Spleen (tissue), 11 donors: ENCODE measurements around the gene PCDHGB1. TPM values are rescaled to one million over a fixed set of nuclear protein-coding genes. Genes with fewer than 3 reads are reported as not detected.
A peak's percentile ranks its signal among the peaks of the same experiment; 100 is the strongest.

Experiments used
- DNase-seq: peaks from one replicate; pipeline ENCODE4 v3.0.0-alpha.2; 2020
- H3K27ac ChIP-seq, 8 donors: fragments of 200-600 bp; sonication (generic) in 7 of 8; 1 replicate in 4 of 8; 2 replicates in 4 of 8; pipeline versions ENCODE4 v1.5.0 to v1.8.0; 2016 to 2021; ENCODE audit warnings: inconsistent platforms in 4 of 8, mild to moderate bottlenecking in 4 of 8, moderate library complexity in 1 of 8
- H3K27me3 ChIP-seq, 7 donors: fragments of 200-600 bp; sonication (generic) in 6 of 7; replicated peaks in 1 of 7; 1 replicate in 4 of 7; 2 replicates in 3 of 7; pipeline versions ENCODE4 v1.5.0 to v1.8.0; 2016 to 2021; ENCODE audit warnings: inconsistent platforms in 3 of 7, mild to moderate bottlenecking in 1 of 7
- H3K36me3 ChIP-seq, 6 donors: fragments of 200-600 bp; sonication (generic) in 5 of 6; 1 replicate in 4 of 6; 2 replicates in 2 of 6; pipeline versions ENCODE4 v1.5.0 to v1.8.0; 2016 to 2021; ENCODE audit warnings: inconsistent platforms in 2 of 6
- H3K4me1 ChIP-seq, 6 donors: fragments of 200-600 bp; sonication (generic) in 5 of 6; 1 replicate in 3 of 6; 2 replicates in 3 of 6; pipeline versions ENCODE4 v1.5.0 to v1.8.0; 2016 to 2021; ENCODE audit warnings: inconsistent platforms in 3 of 6
- H3K4me3 ChIP-seq, 8 donors: fragments of 200-600 bp; sonication (generic) in 7 of 8; 1 replicate in 4 of 8; 2 replicates in 4 of 8; pipeline versions ENCODE4 v1.5.0 to v1.8.0; 2016 to 2021; ENCODE audit warnings: inconsistent platforms in 4 of 8, mild to moderate bottlenecking in 4 of 8, moderate library complexity in 2 of 8
- H3K9me3 ChIP-seq, 8 donors: fragments of 200-600 bp; sonication (generic) in 7 of 8; 1 replicate in 4 of 8; 2 replicates in 4 of 8; pipeline versions ENCODE4 v1.5.0 to v1.8.0; 2016 to 2021; ENCODE audit warnings: inconsistent platforms in 4 of 8
- POLR2A ChIP-seq, 3 donors: fragments of 450-650 bp; IDR thresholded peaks; one replicate each; pipeline ENCODE4 v1.5.1; 2017; ENCODE audit warnings: antibody characterized with exemption in 3 of 3, mild to moderate bottlenecking in 1 of 3
- POLR2AphosphoS5 ChIP-seq, 3 donors: sonication (generic); formaldehyde crosslinking; IDR thresholded peaks; one replicate each; pipeline ENCODE4 v1.5.1; 2017; ENCODE audit warnings: antibody characterized with exemption in 3 of 3
- WGBS, 5 donors: extraction: QIAGEN DNeasy Blood & Tissue Kit in 3 of 5; methylation state at CpG; one replicate each; pipeline versions ENCODE4 v1.1.5 to v1.1.7; 2013 to 2018; 5-methylcytosine and 5-hydroxymethylcytosine counted together
- intact Hi-C: fragments of 100-400 bp; cut with DNase I; formaldehyde crosslinking; loops from one replicate; pipeline ENCODE4 v1.15.0; 2023; ENCODE audit warnings: low total_unique reads
- polyA plus RNA-seq, 3 donors: library from polyadenylated mRNA; stranded (reverse); fragments of 200-250 nt; gene quantifications; one replicate each; pipeline ENCODE4 v1.2.1, GENCODE V29; 2013
- total RNA-seq, 7 donors: library from RNA; depleted of rRNA in 3 of 7; stranded (reverse); fragments of >200 nt in 3 of 7; fragmentation: NEBNext Ultra II Directional in 4 of 7; extraction: Animal tissue kit (Norgen Biotek cat#: 25700) in 4 of 7; gene quantifications; one replicate each; pipeline versions ENCODE4 v1.1.0 to v1.2.1, GENCODE V29; 2016 to 2021
- TF ChIP-seq, protein P1 (sequence below), 11 experiments: fragments of 200-600 bp in 7 of 11; fragments of 450-650 bp in 4 of 11; sonication (generic) in 4 of 11; IDR thresholded peaks in 8 of 11; conservative IDR thresholded peaks in 3 of 11; 1 replicate in 7 of 11; 2 replicates in 4 of 11; pipeline versions ENCODE4 v1.4.0 to v1.8.0; 2016 to 2021; ENCODE audit warnings: antibody characterized with exemption in 11 of 11, inconsistent platforms in 4 of 11, mild to moderate bottlenecking in 1 of 11
- donor health status: healthy with polysubstance abuse.
- donor health status: DM: no; HTN: no; CAD: no; lungs with moderate emphysema.
- donor health status: DM: no; HTN: no; CAD: no.
- donor health status: Bipolar disorder and iron deficiency.
- donor health status: healthy.
- donor health status: DM: no; HTN: no; CAD: no.
- donor health status: DM: yes; HTN: yes; CAD: no.

The PCDHGB1 gene
- total and polyA plus RNA-seq, 10 donors = 0.04 to 3.7 (median 1.5) TPM; not detected in 1

- DNase-seq = no peak
- TF ChIP-seq POLR2A (IDR thresholded peaks at IDR 0.05) (no peak), POLR2AphosphoS5 (IDR thresholded peaks at IDR 0.05) (no peak)
- TF ChIP-seq, protein P1, sequence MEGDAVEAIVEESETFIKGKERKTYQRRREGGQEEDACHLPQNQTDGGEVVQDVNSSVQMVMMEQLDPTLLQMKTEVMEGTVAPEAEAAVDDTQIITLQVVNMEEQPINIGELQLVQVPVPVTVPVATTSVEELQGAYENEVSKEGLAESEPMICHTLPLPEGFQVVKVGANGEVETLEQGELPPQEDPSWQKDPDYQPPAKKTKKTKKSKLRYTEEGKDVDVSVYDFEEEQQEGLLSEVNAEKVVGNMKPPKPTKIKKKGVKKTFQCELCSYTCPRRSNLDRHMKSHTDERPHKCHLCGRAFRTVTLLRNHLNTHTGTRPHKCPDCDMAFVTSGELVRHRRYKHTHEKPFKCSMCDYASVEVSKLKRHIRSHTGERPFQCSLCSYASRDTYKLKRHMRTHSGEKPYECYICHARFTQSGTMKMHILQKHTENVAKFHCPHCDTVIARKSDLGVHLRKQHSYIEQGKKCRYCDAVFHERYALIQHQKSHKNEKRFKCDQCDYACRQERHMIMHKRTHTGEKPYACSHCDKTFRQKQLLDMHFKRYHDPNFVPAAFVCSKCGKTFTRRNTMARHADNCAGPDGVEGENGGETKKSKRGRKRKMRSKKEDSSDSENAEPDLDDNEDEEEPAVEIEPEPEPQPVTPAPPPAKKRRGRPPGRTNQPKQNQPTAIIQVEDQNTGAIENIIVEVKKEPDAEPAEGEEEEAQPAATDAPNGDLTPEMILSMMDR (IDR thresholded peaks at IDR 0.05 in 8 of 11, conservative IDR thresholded peaks at IDR 0.05 in 3 of 11) = no peak
- Histone ChIP-seq H3K36me3 (peaks cover 9 to 58% (median 38%) of the 10 kb centered on the region in 6 donors), H3K4me1 (peaks cover 4 to 22% (median 11%) of the 10 kb centered on the region in 6 donors), H3K27ac (no peak overlapping the region), H3K9me3 (peaks cover 43 to 94% (median 92%) of the 10 kb centered on the region in 8 donors), H3K4me3 (peak overlapping the region in 2 of 8 donors; percentile 49 to 82), H3K27me3 (no peaks in the 10 kb centered on the region)
- intact Hi-C loops = no loop called here
- 95 to 99% (median 98%) methylated on average over 6 of the region's 6 CpGs for WGBS, 5 donors
Observed at GRCh38 chr5:141319202-141319601, 30.7 kb upstream of the PCDHGB1 start.

GRCh38 chr5:141319699-141320098 is 30.2 kb upstream of the PCDHGB1 start:
- 76 to 82% (median 79%) methylated on average over 5 of the region's 5 CpGs for WGBS, 5 donors
- H3K27me3 ChIP-seq = no peaks in the 10 kb centered on the region
- no peak for TF ChIP-seq POLR2AphosphoS5 (IDR thresholded peaks at IDR 0.05)
- H3K36me3 ChIP-seq = peaks cover 9 to 53% (median 38%) of the 10 kb centered on the region in 6 donors
- no peak for DNase-seq
- intact Hi-C loops = no loop called here
- H3K4me1 ChIP-seq = peaks cover 4 to 22% (median 11%) of the 10 kb centered on the region in 6 donors
- H3K27ac ChIP-seq = peak overlapping the region in 4 of 8 donors; percentile 93 to 98 (median 96)
- peaks cover 41 to 94% (median 92%) of the 10 kb centered on the region in 8 donors for H3K9me3 ChIP-seq
- peak overlapping the region; percentile 49 to 82 (median 66) for H3K4me3 ChIP-seq

DNA sequence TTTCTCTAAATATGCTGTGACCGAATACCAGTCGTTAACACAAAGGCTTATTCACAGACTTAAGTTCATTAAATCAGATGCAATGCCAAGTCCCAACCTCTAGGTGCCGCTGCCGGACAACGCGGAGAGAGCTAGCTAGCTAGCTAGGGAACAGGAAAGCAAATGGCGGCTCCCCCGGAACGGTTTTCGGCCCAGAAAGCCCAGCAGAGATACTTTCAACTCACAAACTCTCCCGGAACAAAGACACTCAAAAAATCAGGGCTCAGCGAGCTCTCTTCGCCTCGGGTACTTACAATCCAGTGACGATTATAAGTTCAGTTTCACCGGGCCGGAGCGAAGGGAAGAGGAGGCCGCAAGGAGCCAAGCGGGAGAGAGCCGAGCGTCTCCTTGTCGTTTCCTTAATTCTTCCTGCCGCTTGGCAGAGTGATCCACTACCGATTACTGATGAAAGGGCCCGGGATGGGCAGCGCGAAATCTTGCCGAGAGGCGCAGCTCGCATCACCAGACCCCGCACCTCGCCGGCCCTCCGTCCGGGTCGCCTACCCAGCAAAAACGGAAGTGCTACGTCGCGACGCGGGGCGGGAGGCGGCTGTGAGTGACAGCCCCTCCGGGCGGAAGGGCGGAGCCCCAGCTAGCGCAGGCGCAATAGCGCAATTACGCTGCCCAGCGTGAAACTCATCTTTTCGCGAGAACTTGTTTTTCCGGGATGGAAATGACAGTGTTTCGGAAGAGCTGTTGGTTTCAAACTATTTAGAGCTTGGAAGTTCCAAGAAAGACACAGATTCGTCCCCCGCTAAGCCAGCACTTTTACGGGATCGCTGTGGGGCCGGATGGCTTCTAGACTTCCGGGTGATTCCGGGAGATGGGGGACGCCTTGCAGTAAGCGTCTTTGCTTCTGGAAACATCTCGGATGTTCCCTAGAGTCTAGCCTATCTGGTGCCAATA is 29.4 kb upstream of the PCDHGB1 start, which contains the start of gene TAF7:
Gene TAF7, minus strand, starts transcription at position 560 of the 945 bp plus-strand sequence. CDS start 740 bp downstream, outside the sequence.
- peaks cover 4 to 22% (median 11%) of the 10 kb centered on the region in 6 donors for H3K4me1 ChIP-seq
- peaks cover 37 to 94% (median 92%) of the 10 kb centered on the region in 8 donors for H3K9me3 ChIP-seq
- TF ChIP-seq POLR2A (IDR thresholded peaks at IDR 0.05) = peak; percentile 71 to 80 (median 73)
- TF ChIP-seq, protein P1 (IDR thresholded peaks at IDR 0.05 in 8 of 11, conservative IDR thresholded peaks at IDR 0.05 in 3 of 11) = peak; percentile 58 to 88 (median 79)
- TF ChIP-seq POLR2AphosphoS5 (IDR thresholded peaks at IDR 0.05) = peak; percentile 98 to 99 (median 99)
- 1 to 3% (median 2%) methylated on average over 46 to 67 of the region's 67 CpGs for WGBS, 5 donors
- no peaks in the 10 kb centered on the region for H3K27me3 ChIP-seq
- peaks cover 9 to 45% (median 38%) of the 10 kb centered on the region in 6 donors for H3K36me3 ChIP-seq
- H3K4me3 ChIP-seq = peak within 1 kb of the TSS; percentile 49 to 82 (median 66)
- DNase-seq = peak; percentile 97
- intact Hi-C loops = no loop called here
- H3K27ac ChIP-seq = peak within 1 kb of the TSS; percentile 91 to 98 (median 96)

DNA sequence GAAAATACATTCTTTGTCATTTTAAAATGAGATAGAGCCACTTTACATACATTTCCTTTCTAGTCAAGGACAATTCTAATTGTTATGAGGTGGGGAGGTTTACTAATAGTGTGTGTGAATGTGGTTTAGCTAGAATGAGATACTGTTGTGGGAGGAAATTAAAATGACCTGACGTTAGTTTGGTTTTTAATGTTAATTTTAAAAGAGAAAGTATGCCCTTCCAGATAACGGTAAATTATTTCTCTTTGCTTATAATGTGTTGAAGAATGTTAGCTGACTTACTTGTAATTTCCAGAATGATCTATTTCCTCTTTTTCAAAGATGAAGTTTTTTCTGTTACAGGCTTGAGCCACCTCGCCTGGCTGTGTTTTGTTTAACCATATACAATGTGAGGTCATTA is 27.6 kb upstream of the PCDHGB1 start:
- Histone ChIP-seq H3K27me3 (peaks cover 0 to 13% (median 0%) of the 10 kb centered on the region in 7 donors), H3K9me3 (peaks cover 30 to 94% (median 85%) of the 10 kb centered on the region in 8 donors)
- intact Hi-C loops = no loop called here

More for the DNA sequence above, 27.6 kb upstream of the PCDHGB1 start:
- peaks cover 4 to 22% (median 11%) of the 10 kb centered on the region in 6 donors for H3K4me1 ChIP-seq
- no peak for DNase-seq
- H3K27ac ChIP-seq = no peak overlapping the region
- H3K4me3 ChIP-seq = no peak overlapping the region
- WGBS, 5 donors = 71 to 82% (median 75%) methylated on average over 3 of the region's 3 CpGs
- TF ChIP-seq, protein P1 (IDR thresholded peaks at IDR 0.05 in 8 of 11, conservative IDR thresholded peaks at IDR 0.05 in 3 of 11) = no peak
- TF ChIP-seq POLR2AphosphoS5 (IDR thresholded peaks at IDR 0.05) (no peak), POLR2A (IDR thresholded peaks at IDR 0.05) (no peak)
- peaks cover 9 to 28% (median 26%) of the 10 kb centered on the region in 6 donors for H3K36me3 ChIP-seq
